GM23248 (cell line): ENCODE data around the gene STARD3. TPM values are rescaled to one million over a fixed set of nuclear protein-coding genes. Genes with fewer than 3 reads are reported as not detected.
"Not testable (repeated sequence)": the region's sequence is repeated elsewhere in the genome, so short reads cannot be mapped to it uniquely, and the experiment has no call there.

Experiments
- DNase-seq: peaks from one replicate; pipeline ENCODE4 v3.0.0-alpha.2; 2015
- H2AFZ ChIP-seq: fragments of 200-600 bp; sonication (generic); 2 replicates; pipeline ENCODE4 v1.6.1; 2016; ENCODE audit warnings: antibody characterized with exemption
- H3F3A ChIP-seq: fragments of 200-600 bp; sonication (generic); 2 replicates; pipeline ENCODE4 v1.6.1; 2016; ENCODE audit warnings: mild to moderate bottlenecking, antibody characterized with exemption, mixed run types; ENCODE audit not compliant: insufficient read depth
- H3K27ac ChIP-seq: fragments of 200-600 bp; sonication (generic); 2 replicates; pipeline ENCODE4 v1.5.1; 2016; ENCODE audit warnings: mild to moderate bottlenecking
- H3K27me3 ChIP-seq: fragments of 200-600 bp; sonication (generic); replicated peaks from 2 replicates; pipeline ENCODE4 v1.6.1; 2016; ENCODE audit warnings: mild to moderate bottlenecking; ENCODE audit not compliant: insufficient read depth
- H3K36me3 ChIP-seq: fragments of 200-600 bp; sonication (generic); 2 replicates; pipeline ENCODE4 v1.6.1; 2016; ENCODE audit warnings: low read depth, mild to moderate bottlenecking
- H3K4me1 ChIP-seq: fragments of 200-600 bp; sonication (generic); 2 replicates; pipeline ENCODE4 v1.6.1; 2016; ENCODE audit warnings: mild to moderate bottlenecking; ENCODE audit not compliant: insufficient read depth
- H3K4me2 ChIP-seq: fragments of 200-600 bp; sonication (generic); one replicate; pipeline ENCODE4 v1.6.1; 2016; ENCODE audit warnings: mild to moderate bottlenecking; ENCODE audit not compliant: unreplicated experiment
- H3K4me3 ChIP-seq: fragments of 200-600 bp; sonication (generic); 2 replicates; pipeline ENCODE4 v1.5.1; 2016; ENCODE audit warnings: mild to moderate bottlenecking
- H3K79me2 ChIP-seq: fragments of 200-600 bp; sonication (generic); 2 replicates; pipeline ENCODE4 v1.6.1; 2016; ENCODE audit warnings: mild to moderate bottlenecking; ENCODE audit not compliant: insufficient read depth
- H3K9ac ChIP-seq: fragments of 200-600 bp; sonication (generic); 2 replicates; pipeline ENCODE4 v1.6.1; 2016; ENCODE audit warnings: mild to moderate bottlenecking
- H3K9me2 ChIP-seq: fragments of 200-600 bp; sonication (generic); 2 replicates; pipeline ENCODE4 v1.6.1; 2016; ENCODE audit warnings: mixed run types, mild to moderate bottlenecking, moderate library complexity; ENCODE audit not compliant: insufficient read depth
- H3K9me3 ChIP-seq: fragments of 200-600 bp; sonication (generic); one replicate; pipeline ENCODE4 v1.6.1; 2017; ENCODE audit warnings: low read depth
- H4K20me1 ChIP-seq: fragments of 200-600 bp; sonication (generic); 2 replicates; pipeline ENCODE4 v1.6.0; 2016; ENCODE audit not compliant: insufficient read depth
- EZH2 ChIP-seq: fragments of 200-600 bp; sonication (generic); IDR thresholded peaks from 2 replicates; pipeline ENCODE4 v1.6.1; 2018; ENCODE audit warnings: antibody characterized with exemption, mild to moderate bottlenecking; ENCODE audit not compliant: insufficient read depth, poor library complexity, severe bottlenecking
- EZH2phosphoT487 ChIP-seq: fragments of 200-600 bp; sonication (generic); IDR thresholded peaks from 2 replicates; pipeline ENCODE4 v1.6.1; 2018; ENCODE audit warnings: antibody characterized with exemption, moderate library complexity, mild to moderate bottlenecking, low read depth; ENCODE audit not compliant: insufficient read depth
- WGBS, 2 experiments: methylation state at CpG; one replicate each; pipeline ENCODE4 v1.1.6; 2015 to 2017; ENCODE audit warnings: low lambda C conversion rate in 2 of 2, low coverage in 1 of 2; ENCODE audit errors: missing lambda C conversion rate in 2 of 2; 5-methylcytosine and 5-hydroxymethylcytosine counted together
- in situ Hi-C: fragments of 300-500 bp; cut with MboI; formaldehyde crosslinking; loops from 2 replicates; pipeline ENCODE4 v1.15.0; 2020
- polyA plus RNA-seq: library from polyadenylated mRNA; unstranded; fragments of >200 nt; fragmentation: Nextera tagmentation; extraction: Ambion mirVana; gene quantifications from 2 replicates; pipeline ENCODE4 v1.2.1, GENCODE V29; 2016
- total RNA-seq: library from RNA; depleted of rRNA; stranded (reverse); fragments of >200 nt; shearing (Covaris generic); gene quantifications from 2 replicates; pipeline ENCODE4 v1.2.3, GENCODE V29; 2014; rRNA removed

Gene STARD3
- total RNA-seq: 34.0 and 41.0 TPM in 2 replicates
- polyA plus RNA-seq: 32.3 and 34.1 TPM in 2 replicates

DNA sequence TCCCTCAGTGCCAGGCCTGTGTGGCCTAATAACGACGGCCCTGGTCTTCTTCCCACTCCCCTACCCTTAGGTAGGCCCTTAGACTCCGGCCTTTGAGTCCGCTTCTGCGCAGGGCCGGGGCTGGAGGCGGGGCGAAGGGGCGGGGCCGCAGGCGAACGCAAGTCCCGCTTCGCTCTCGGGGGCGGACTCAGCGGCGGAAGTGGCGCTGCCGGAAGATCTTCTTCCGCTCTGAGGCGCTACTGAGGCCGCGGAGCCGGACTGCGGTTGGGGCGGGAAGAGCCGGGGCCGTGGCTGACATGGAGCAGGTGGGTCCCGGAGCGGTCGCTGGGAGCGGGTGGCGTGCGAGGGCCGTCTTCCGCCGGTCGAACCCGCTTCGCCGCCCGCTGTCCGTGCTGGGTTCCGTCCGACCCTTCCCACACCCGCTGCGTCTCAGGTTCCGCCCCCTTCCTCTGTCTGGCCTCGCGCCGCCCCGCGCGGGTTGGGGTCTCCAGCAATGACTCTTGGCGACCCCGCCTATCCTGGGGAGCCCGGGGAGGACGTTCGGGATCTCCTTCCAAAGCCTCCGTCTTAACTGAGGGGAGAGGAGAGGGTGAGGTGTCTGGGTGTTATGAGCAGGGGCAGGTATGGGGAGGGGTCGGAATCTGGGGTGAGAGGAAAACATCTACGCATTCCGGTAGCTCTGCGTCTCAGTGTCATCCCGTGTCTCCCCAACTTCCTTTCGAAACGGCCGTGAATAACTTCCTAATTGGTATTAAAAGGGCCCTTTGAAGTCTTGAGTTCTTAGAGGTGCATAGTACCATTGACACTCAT is at the start of gene STARD3:
Gene STARD3, plus strand, starts transcription at position 218 of the 810 bp plus-strand sequence. CDS start 16,388 bp downstream, outside the sequence.
- Histone ChIP-seq H3K4me1 (peaks cover 18% of the 10 kb centered on the region), H3K4me2 (peak within 1 kb of the TSS; percentile 98), H2AFZ (peak within 1 kb of the TSS; percentile 88), H3K36me3 (no peaks in the 10 kb centered on the region), H3K79me2 (peaks cover 50% of the 10 kb centered on the region), H3K4me3 (peak within 1 kb of the TSS; percentile 99), H3K27ac (peak within 1 kb of the TSS; percentile 28), H3F3A (no peaks in the 10 kb centered on the region), H3K27me3 (no peaks in the 10 kb centered on the region), H4K20me1 (no peaks in the 10 kb centered on the region), H3K9me3 (no peaks in the 10 kb centered on the region), H3K9me2 (no peaks in the 10 kb centered on the region), H3K9ac (peak within 1 kb of the TSS; percentile 85)
- WGBS, 2 experiments: 1 to 3% methylated on average over 50 to 57 of the region's 69 CpGs
- in situ Hi-C loops: no loop called here
- DNase-seq: peak; percentile 95
- TF ChIP-seq EZH2 (no peak), EZH2phosphoT487 (no peak)

DNA sequence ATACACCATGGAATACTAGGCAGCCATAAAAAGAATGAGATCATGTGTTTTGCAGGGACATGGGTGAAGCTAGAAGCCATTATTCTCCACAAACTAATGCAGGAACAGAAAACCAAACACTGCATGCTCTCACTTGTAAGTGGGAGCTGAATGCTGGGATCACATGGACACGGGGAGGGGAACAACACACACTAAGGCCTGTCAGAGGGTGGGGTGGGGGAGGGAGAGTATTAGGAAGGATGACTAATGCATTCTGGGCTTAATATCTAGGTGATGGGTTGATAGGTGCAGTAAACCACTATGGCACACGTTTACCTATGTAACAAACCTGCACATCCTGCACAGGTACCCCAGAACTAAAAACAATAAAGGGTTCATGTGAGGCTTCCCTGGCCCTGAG is 46.8 kb upstream of the STARD3 start:
- H2AFZ ChIP-seq, in situ Hi-C loops, H3K4me2 ChIP-seq, H3K9ac ChIP-seq, H3K27ac ChIP-seq, H3K27me3 ChIP-seq, DNase-seq, H3K79me2 ChIP-seq, H3K9me3 ChIP-seq, H4K20me1 ChIP-seq, H3K9me2 ChIP-seq, H3K36me3 ChIP-seq, H3K4me3 ChIP-seq, H3K4me1 ChIP-seq, H3F3A ChIP-seq: not testable (repeated sequence)
- 3 to 13% methylated on average over 2 of the region's 2 CpGs for WGBS, 2 experiments

DNA sequence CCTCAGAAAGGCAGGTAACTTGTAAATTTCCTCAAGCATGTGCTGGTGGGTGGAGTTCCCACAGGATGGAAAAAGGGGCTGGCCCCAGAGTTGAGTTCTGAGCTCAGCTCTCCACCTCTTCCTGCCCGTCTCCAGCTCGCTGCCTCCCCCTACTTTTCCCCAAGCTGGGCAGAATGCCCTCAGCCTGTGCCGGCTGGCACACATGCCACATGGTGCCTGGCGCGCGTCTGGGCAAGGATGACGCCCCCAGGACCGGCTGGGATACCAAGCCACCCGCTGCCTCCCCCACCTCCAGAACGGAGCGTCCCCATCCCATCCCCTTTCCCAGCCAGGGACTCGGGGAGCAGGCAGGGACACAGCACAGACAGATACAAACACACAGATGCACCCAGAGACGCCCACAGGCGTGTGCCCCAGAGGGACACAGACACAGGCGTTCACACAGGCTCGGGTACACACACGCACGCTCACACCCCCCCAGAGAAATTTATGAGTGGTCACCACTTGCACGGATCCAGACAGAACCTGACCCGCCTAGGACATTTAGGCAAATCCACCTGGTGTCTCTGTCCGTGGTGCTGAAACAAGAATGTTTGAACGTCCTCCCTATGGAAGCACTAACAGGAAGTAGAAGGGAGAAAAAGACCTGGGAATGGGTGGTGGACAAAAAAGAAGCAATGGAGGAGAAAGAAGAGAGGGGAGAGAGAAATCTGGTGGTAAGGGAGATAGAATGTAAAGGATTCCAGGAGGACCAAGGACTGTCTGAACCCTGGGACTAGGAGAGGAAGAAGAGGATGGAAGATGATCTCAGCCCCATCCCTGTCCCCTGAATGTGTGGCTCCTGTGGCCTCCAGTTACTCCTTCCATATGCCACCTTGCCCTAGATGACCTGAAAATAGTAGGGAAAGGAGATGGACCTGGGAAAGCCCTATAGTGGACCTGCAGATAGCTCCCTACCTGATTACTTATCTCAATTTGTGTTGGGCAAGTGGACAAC is 44.7 kb upstream of the STARD3 start:
- Histone ChIP-seq H3K9me2 (no peaks in the 10 kb centered on the region), H3K9ac (no peak overlapping the region), H3K4me2 (no peak overlapping the region), H3K27ac (no peak overlapping the region), H3K4me3 (no peak overlapping the region), H3K36me3 (no peaks in the 10 kb centered on the region), H3K4me1 (no peaks in the 10 kb centered on the region), H3F3A (no peaks in the 10 kb centered on the region), H3K9me3 (no peaks in the 10 kb centered on the region), H3K79me2 (no peaks in the 10 kb centered on the region), H3K27me3 (peaks cover 26% of the 10 kb centered on the region), H4K20me1 (no peaks in the 10 kb centered on the region), H2AFZ (no peak overlapping the region)
- in situ Hi-C loops: no loop called here
- peak; percentile 49 for DNase-seq
- no peak for TF ChIP-seq EZH2phosphoT487
- TF ChIP-seq EZH2: no peak
- WGBS, 2 experiments: 2 to 4% methylated on average over 19 to 22 of the region's 22 CpGs

DNA sequence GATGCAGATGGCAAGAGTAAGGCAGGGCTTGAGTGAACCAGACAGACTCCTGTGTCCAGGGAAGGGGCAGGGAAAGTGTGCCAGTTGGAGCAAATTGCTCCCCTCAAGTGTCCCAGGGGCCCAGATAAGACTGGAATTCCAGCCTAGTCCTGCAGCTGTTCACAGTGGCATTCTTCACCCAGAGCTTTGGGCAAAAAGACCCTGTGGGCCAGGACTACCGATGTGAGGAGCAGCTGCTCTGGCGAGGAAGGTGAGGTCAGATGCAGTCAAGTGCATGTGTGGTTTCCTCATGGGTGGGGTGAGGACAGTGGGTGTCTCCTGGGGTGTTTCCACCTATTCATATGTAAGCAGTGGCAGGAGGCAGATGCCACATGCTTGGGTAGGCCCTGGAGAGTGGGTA is 43.6 kb upstream of the STARD3 start:
- no peak for DNase-seq
- 34 to 35% methylated on average over 2 of the region's 2 CpGs for WGBS, 2 experiments
- in situ Hi-C loops: no loop called here
- Histone ChIP-seq H3K9me2 (no peaks in the 10 kb centered on the region), H4K20me1 (no peaks in the 10 kb centered on the region), H3K79me2 (no peaks in the 10 kb centered on the region), H3K36me3 (no peaks in the 10 kb centered on the region), H3F3A (no peaks in the 10 kb centered on the region), H3K9me3 (no peaks in the 10 kb centered on the region), H3K4me1 (no peaks in the 10 kb centered on the region), H3K27me3 (peaks cover 38% of the 10 kb centered on the region), H3K4me3 (no peak overlapping the region), H3K9ac (no peak overlapping the region), H3K4me2 (no peak overlapping the region), H3K27ac (no peak overlapping the region), H2AFZ (no peak overlapping the region)
- TF ChIP-seq EZH2phosphoT487: no peak
- no peak for TF ChIP-seq EZH2
